CD4-positive, alpha-beta T cell treated with Interleukin-1 beta for 1 hour (primary cell): ENCODE results near the gene INSM1.
"Not testable (repeated sequence)": the region's sequence is repeated elsewhere in the genome, so short reads cannot be mapped to it uniquely, and the experiment has no call there.

Experiments
- DNase-seq, 2 donors: peaks; one replicate each; pipeline ENCODE4 v3.0.0-alpha.2; 2020 to 2022

The INSM1 gene

GRCh38 chr20:20367575-20368417 is at the start of gene INSM1:
Gene INSM1, plus strand, starts transcription at chr20:20368104. Its CDS starts 164 bp downstream, at chr20:20368268.
- no peak for DNase-seq

- DNase-seq, result no peak
Measured at GRCh38 chr20:20318365-20319161, 49.3 kb upstream of the INSM1 start.

- no peak for DNase-seq
Measured at GRCh38 chr20:20321134-20321533, 46.8 kb upstream of the INSM1 start.

GRCh38 chr20:20321917-20322316 is 46.0 kb upstream of the INSM1 start:
- no peak for DNase-seq

GRCh38 chr20:20322912-20323311 is 45.0 kb upstream of the INSM1 start:
- DNase-seq, result no peak

- no peak for DNase-seq
Measured at GRCh38 chr20:20327746-20328145, 40.2 kb upstream of the INSM1 start.

GRCh38 chr20:20329564-20329963 is 38.3 kb upstream of the INSM1 start:
- DNase-seq, result no peak

- DNase-seq, result no peak
Measured at GRCh38 chr20:20331156-20331555, 36.7 kb upstream of the INSM1 start.

GRCh38 chr20:20331817-20332216 is 36.1 kb upstream of the INSM1 start:
- no peak for DNase-seq

GRCh38 chr20:20333866-20334265 is 34.0 kb upstream of the INSM1 start:
- no peak for DNase-seq

- DNase-seq, result no peak
Measured at GRCh38 chr20:20334489-20334888, 33.4 kb upstream of the INSM1 start.

- no peak for DNase-seq
Measured at GRCh38 chr20:20338133-20338730, 29.7 kb upstream of the INSM1 start.

- no peak for DNase-seq
Measured at GRCh38 chr20:20340443-20340842, 27.5 kb upstream of the INSM1 start.

GRCh38 chr20:20341371-20341770 is 26.5 kb upstream of the INSM1 start:
- DNase-seq, result no peak

- no peak for DNase-seq
Measured at GRCh38 chr20:20342066-20342465, 25.8 kb upstream of the INSM1 start.

- no peak for DNase-seq
Measured at GRCh38 chr20:20343932-20344331, 24.0 kb upstream of the INSM1 start.

- no peak for DNase-seq
Measured at GRCh38 chr20:20344476-20344875, 23.4 kb upstream of the INSM1 start.

GRCh38 chr20:20353576-20353975 is 14.3 kb upstream of the INSM1 start:
- DNase-seq, result no peak

GRCh38 chr20:20355503-20355902 is 12.4 kb upstream of the INSM1 start:
- not testable (repeated sequence) for DNase-seq

GRCh38 chr20:20358801-20359200 is 9.1 kb upstream of the INSM1 start:
- DNase-seq, result no peak

- DNase-seq, result no peak
Measured at GRCh38 chr20:20359628-20360027, 8.3 kb upstream of the INSM1 start.

GRCh38 chr20:20360464-20360863 is 7.4 kb upstream of the INSM1 start:
- DNase-seq, result peak; percentile 14 to 30

- DNase-seq, result no peak
Measured at GRCh38 chr20:20362774-20363433, 5.0 kb upstream of the INSM1 start.
